Amygdala (tissue), 56 donors: ENCODE results near the gene USP54.
"Not testable (repeated sequence)": the region's sequence is repeated elsewhere in the genome, so short reads cannot be mapped to it uniquely, and the experiment has no call there.

Source experiments
- DNase-seq, 56 donors: peaks; one replicate each; lab custom pipeline; 2025; lab: John Stamatoyannopoulos, UW

The USP54 gene

GRCh38 chr10:73591935-73592699 lies 975 bp upstream of the USP54 start:
- DNase-seq = peak in 52 of 56 donors; percentile 5 to 86 (median 56)

- DNase-seq = peak in 46 of 56 donors; percentile 4 to 83 (median 41)
These were observed 1.5 kb downstream of the USP54 start for GRCh38 chr10:73589563-73590126.

GRCh38 chr10:73588656-73589055 lies 2.5 kb downstream of the USP54 start:
- DNase-seq = no peak

- no peak for DNase-seq
These were observed 4.6 kb downstream of the USP54 start for GRCh38 chr10:73586583-73586984.

- DNase-seq = no peak
These were observed 5.8 kb downstream of the USP54 start for GRCh38 chr10:73585327-73585726.

GRCh38 chr10:73584737-73585136 lies 6.4 kb downstream of the USP54 start:
- DNase-seq = no peak

- peak in 27 of 56 donors; percentile 2 to 61 (median 19) for DNase-seq
These were observed 9.2 kb downstream of the USP54 start for GRCh38 chr10:73581918-73582317.

GRCh38 chr10:73578927-73579326 lies 12.2 kb downstream of the USP54 start:
- DNase-seq = not testable (repeated sequence)

- DNase-seq = peak in 30 of 56 donors; percentile 5 to 68 (median 24)
These were observed 13.4 kb downstream of the USP54 start for GRCh38 chr10:73577788-73578187.

GRCh38 chr10:73576890-73577591 lies 14.1 kb downstream of the USP54 start:
- DNase-seq = no peak

- no peak for DNase-seq
These were observed 14.8 kb downstream of the USP54 start for GRCh38 chr10:73576178-73576889.

- DNase-seq = not testable (repeated sequence)
These were observed 24.1 kb downstream of the USP54 start for GRCh38 chr10:73567025-73567424.

GRCh38 chr10:73561192-73561591 lies 29.9 kb downstream of the USP54 start:
- DNase-seq = no peak

- no peak for DNase-seq
These were observed 31.6 kb downstream of the USP54 start for GRCh38 chr10:73559590-73559989.

- no peak for DNase-seq
These were observed 34.3 kb downstream of the USP54 start for GRCh38 chr10:73556855-73557254.

- DNase-seq = no peak
These were observed 36.4 kb downstream of the USP54 start for GRCh38 chr10:73554721-73555120.

- DNase-seq = peak in 1 of 56 donors; percentile 38
These were observed 37.4 kb downstream of the USP54 start for GRCh38 chr10:73553761-73554160.

- peak in 55 of 56 donors; percentile 17 to 92 (median 74) for DNase-seq
These were observed 38.1 kb downstream of the USP54 start for GRCh38 chr10:73552819-73553715.

- no peak for DNase-seq
These were observed 39.6 kb downstream of the USP54 start for GRCh38 chr10:73551515-73551914.

GRCh38 chr10:73545357-73545756 lies 45.8 kb downstream of the USP54 start:
- DNase-seq = no peak
